ENCODE results near the gene SLC9A9.

The SLC9A9 gene

DNA sequence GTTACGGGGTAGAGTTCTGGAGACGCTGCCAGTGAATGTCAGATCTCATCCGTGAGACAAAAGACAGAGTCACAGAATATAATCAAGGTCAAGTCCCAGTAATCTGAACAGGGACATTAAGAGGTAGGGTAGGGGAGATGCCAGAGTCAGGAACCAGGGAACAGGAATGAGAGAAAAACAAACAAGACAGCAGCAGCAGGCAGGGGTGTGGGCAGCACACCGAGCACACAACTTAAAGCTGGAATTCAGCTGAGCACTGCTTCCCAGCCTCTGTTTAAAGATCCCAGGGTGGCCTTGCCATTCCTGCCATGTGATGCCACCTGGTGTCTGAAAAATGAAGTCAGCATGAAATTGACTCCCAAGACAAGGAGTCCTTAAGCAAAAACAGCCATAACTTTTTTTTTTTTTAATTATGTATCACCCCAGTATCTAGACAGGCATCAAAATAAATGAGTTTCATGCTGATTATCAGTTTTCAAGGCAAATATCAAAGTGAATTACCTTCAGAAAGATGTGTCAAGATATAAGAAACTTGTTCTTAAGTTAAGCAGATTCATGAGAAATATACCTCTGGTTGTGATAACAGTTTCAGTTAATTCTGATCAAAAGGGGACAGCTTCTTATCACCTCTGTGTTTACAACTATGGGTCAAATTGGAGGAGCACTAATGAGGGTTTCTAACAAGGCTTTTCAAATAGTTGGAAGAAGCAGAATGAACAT is 203.7 kb downstream of the SLC9A9 start:
- peak; percentile 36 to 67 (median 57) for DNase-seq

DNA sequence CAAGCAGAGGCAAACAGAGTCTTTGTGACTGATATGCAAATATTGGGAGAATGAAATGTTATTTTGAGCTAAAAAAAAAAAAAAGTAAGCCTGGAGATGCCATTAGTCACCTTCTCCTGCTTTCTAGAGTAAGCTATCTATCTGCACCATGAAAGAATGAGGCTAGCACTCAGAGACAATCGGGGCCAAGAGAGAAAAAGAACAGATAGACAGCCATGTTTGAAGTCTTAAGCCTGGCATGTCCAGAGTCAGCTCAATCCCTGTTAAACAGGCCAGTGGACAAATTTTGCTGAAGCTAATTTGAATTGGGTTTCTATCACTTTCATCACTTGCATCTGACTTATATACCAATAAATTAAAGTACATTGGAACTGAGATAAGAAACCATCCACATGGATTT is 204.4 kb downstream of the SLC9A9 start:
- DNase-seq, result no peak

DNA sequence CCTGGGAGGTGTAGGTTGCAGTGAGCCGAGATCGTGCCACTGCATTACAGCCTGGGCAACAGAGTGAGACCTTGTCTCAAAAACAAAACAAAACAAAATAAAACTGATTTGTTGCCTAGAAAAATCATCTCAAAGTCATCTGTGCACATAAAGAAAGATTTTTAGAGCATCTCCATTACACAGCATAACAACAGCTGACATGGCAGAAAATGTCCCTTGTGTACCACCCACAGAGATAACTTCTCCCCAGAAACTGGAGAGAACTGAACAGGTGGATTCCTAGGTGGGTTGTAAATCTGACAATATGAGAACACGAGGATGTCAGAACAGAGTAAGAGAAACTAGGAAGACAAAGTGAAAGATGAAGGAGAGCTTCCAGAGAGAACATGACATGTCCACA is 207.5 kb downstream of the SLC9A9 start:
- DNase-seq, result no peak

DNA sequence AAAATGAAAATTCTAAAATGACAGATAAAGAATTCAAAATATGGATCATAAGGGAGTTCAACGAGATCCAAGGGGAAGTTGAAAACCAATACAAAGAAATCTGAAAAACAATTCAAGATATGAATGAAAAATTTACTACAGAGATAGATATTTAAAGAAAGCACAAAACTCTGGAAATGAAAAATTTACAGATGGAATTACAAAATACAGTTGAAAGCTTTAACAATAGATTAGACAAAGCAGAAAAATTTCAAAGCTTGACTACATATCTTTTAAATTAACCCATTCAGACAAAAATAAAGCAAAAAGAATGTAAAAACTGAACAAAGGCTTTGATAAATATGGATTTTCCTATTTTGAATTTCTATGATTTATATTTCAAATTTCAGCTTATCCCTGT is 211.1 kb downstream of the SLC9A9 start:
- DNase-seq, result no peak

DNA sequence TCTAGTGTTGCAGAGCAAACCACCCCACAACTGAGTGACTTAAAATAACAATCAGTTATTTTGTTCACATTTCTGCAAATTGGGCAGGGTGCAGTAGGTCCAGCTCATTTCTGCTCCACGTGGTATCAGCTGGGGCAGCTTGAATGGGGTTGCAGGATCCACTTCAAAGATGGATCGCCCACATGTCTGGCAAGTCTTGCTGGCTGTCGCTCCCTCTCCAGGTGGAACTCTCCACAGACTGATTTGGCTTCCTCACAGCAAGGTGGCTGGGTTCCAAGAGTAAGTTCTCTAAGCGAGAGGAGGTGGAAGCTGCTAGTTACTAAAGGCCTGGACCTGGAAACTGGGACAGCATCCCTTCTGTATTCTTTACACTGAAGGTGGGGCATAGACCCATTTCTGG is 213.3 kb downstream of the SLC9A9 start:
- no peak for DNase-seq

DNA sequence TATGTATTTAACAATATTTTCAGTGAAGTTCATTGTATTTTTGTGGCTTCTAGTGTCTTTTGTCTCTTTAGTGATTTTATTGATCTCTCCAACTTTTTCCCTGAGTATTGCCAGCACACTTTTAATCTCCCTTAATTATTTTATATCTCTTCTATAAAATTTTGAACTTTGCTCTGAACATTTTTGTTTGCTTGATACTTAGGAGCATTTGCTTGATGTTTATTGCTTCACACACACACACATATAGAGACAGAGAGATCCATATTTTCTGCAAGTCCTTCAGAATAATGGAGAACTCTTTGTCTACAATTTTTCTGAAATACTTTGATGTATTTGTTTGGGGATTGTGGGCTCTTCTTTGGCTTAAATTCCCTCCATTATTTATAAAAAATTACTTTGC is 213.8 kb downstream of the SLC9A9 start:
- DNase-seq, result no peak

DNA sequence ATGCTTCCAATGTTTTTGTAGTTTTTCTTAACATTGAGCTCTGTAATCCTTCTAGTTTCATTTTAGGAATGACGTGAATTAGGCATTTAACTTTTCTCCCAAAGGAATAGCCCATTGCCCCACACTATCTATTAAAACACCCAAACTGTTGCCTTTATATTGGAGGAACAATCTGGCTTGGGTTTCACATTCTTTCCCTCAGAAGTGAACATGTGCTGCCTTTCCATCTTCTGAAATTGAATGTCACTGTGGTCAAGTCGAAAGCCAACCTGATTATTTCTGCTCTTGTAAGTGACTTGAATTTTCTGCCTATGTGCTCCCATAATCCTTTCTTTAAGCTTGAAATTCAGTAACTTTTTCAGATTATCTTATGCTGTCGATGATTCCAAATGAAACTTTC is 214.5 kb downstream of the SLC9A9 start:
- DNase-seq, result no peak

DNA sequence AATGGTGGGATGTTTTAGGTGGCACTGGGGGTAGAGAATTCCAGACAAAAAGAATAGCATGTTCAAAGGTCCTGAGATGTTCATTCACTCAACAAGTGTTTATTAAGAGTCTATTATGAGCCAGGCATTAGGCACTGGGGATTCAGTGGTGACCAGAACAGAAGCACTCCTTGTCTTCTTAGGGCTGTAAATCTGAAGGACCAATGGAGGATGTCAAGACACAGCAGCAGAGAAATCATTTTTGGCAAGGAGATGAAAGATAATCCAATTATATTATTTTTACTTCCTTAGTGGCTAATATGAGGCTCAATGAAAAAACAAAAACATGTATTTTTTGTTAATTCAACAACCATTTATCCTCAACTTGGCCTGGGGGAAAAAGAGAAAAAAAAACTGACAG is 218.5 kb downstream of the SLC9A9 start:
- DNase-seq, result no peak

DNA sequence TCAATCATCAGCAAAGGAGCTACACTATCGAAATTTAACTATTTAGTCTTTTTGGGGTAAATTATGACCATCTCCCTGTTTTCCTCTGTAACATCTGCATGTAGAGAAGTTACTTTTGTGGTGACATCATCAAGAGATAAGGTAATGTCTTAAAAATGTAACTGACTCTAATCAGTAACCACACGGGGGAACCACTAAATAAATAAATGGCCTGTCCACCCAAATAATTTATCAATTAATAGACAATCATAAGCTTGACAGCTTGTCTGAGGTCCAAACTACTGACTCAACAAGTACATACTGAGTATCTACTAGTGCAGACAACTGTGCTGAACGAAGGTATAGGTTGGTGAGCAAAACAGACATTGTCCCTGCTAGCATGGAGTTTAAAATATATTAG is 219.3 kb downstream of the SLC9A9 start:
- no peak for DNase-seq

DNA sequence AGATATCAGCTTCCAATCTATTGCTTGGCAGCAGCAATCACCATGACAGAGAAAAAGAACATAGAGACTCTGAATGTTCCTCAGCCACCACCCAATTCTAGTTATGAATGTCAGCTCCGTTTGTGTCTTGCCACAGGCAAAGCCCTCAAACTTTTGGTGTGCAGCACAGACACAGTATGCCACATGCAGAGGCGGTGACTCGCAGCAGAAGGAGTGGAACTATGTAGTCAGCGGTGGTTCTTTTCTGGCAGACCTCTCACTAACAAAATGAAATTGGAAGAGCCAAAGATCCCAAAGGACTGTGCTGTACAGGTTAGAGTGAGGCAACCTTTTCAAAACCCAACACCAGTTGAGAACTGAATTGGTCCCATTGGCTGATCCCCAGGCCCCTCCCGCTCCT is 220.9 kb downstream of the SLC9A9 start:
- no peak for DNase-seq

DNA sequence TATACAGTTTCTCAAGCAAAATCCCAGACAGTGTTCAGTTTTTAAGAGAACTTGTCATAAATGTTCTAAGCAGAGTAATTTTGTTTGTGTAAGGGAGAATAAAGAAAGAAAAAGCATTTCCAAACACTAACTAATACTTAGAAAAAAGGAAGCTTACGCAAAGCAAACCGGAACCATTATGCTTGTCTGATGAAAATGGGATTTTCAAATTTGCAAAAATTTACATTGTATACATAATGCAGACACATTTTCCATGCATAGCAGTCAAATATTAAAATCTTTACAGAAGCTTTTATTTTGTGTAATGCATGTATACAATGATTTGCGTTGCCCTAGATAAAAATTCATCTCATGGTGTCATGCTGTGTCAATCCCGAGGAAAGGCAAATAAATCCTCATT is 229.0 kb downstream of the SLC9A9 start:
- DNase-seq, result no peak

DNA sequence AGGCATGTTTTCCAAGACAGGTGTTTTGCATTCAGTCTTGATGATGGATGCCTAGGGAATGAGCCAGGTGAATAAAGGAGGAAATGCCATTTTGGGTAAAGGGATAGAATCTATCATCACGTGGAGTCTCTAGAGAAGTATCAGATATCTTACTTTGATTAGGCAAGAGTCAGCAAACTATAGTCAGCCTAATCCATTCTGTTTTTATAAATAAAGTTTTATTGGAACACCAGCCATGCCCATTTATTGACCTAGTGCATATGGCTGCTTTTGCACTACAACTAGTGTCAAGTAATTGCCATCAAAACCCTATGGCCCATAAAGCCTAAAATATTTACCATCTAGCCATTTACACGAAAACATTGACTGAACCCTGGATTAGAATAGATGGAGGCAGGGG is 231.2 kb downstream of the SLC9A9 start:
- no peak for DNase-seq

DNA sequence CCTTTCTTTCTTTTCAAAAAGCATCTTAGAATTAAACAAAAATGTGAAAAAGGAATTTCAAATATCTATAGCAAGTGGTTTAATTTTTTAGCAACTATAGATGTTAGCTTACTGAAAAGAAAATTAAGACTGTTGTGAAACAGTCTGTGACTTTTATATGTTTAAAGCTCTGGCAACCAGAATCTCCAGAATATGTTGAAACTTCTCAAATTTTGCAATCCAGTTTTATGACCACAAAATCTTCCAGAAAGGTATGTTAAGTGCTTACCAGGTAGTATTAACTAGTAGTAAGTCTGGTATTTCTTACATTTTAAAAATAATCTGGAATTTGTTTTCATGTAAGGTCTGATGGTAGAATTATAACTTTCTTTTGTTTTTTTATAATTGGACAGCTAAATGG is 235.0 kb downstream of the SLC9A9 start:
- DNase-seq, result no peak

DNA sequence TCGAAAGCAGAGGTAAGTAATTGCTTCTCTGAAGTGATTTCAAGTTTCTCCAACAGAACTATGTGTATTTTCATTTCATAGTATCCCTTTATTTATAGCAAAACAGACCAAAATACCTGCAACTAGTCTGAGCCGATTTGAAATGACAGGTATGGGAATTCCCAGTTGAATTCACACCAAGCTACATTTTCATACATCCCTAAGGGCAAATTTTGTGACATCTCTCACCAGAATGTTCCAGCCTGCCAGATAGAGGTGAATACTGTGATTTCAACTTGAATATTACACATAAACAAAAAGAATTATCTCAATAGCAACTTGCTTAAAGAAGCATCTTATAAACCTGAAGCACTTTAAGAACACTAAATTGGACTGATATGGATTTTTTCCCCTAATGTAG is 235.7 kb downstream of the SLC9A9 start:
- DNase-seq, result no peak

DNA sequence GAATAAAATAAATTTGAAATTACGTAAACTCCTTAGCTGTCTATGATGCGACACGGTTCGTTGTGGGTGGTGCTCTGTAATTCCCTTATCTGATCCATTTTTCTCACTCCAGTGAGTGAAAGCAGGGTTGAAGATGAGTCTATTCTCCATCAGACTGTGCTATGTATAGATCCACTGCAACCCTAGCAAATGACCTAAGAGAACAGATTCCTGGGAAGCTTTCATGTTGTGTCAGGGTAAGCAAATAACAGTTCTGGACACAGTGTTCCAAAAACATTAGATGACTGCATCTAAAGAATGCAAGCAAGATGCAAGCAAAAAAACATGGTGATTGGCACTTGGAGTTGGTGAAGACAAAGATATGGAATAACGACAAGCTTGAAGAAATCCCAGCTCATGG is 239.3 kb downstream of the SLC9A9 start:
- no peak for DNase-seq

DNA sequence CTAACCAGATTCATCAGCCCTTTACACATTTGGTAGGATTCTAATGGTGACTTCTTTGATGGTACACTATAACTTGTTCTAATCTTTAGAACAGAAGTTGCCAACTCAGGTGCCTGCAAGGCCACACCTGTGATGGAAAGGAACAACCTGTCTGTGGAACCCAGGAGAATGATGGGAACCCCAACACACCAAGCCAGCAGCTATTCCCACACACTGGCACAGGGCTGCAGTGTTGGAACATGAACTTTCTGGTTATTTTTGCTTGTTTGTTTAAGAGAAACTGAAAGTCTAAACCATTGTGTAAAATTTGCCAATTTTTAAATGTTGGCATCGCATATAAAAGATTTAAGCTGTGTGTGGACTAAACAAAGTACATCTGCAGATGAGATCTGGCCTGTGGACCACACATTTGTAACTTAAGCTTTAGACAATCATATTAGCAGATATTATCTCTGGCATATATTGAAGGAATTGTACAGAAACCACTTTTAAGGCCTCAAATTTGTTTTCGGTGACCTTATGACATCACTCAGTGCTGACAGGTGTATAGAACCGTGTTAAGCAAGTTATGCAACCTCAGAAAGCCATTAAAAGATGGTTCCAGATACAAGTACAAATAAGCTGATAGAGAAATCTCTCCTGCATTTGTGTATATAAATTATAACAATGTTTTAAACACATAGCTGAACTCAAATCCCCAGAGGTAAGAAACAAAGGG is 242.9 kb downstream of the SLC9A9 start:
- no peak for DNase-seq

DNA sequence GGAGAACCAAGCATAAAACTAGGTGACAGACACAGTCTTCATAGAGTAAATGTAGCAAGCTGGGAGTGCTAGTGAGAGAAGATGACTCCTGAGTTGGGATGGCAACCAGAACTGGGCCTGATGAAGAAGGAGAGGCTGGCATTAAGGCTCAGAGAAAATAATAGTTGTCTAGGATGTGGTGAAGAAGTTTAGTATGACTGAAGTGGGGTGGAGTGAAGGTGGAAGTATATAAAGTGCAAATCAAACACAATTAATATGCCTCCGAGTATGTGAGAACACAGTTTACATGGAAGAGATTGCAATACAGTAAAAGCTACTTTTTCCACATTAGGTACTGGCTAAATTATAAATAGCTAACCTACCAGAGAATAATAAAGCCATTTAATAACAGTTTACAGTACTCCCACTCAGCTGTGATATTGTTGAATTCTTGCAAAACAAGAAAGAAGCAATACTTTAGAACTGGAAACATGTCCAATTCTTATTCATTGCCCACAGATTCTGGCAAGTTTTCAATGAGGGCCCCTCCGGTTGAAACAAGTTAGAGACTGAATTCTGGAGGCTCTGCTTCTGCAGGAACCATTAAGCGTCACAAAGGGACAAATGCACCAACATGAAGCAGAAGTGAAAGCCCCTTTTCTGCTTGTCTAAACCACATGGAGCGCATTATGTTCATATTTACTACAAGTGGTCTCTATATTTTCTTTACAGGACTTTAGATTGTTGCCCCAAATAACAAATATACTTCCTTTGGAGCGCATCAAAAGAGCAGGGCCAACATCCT is 243.7 kb downstream of the SLC9A9 start:
- DNase-seq, result peak in 2 of 4 experiments; percentile 7 to 10

DNA sequence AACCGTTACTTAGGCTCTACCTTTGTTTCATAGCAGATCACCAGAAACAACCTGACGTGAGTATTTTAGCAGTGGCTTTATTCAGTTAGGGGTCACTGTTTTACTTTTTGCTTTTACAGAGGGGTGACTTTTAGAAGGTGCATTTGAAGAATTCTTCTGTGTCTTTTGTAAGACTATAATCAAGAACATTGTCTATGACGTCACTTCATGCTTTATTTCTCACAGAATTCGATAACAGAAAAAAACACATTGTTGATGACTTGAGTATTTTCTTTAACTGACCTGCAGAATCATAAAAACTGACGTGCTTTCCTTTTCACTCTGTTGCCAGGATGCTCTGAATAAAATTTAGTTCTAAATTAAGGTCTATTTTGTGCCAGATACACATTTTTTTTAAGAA is 244.5 kb downstream of the SLC9A9 start:
- no peak for DNase-seq

DNA sequence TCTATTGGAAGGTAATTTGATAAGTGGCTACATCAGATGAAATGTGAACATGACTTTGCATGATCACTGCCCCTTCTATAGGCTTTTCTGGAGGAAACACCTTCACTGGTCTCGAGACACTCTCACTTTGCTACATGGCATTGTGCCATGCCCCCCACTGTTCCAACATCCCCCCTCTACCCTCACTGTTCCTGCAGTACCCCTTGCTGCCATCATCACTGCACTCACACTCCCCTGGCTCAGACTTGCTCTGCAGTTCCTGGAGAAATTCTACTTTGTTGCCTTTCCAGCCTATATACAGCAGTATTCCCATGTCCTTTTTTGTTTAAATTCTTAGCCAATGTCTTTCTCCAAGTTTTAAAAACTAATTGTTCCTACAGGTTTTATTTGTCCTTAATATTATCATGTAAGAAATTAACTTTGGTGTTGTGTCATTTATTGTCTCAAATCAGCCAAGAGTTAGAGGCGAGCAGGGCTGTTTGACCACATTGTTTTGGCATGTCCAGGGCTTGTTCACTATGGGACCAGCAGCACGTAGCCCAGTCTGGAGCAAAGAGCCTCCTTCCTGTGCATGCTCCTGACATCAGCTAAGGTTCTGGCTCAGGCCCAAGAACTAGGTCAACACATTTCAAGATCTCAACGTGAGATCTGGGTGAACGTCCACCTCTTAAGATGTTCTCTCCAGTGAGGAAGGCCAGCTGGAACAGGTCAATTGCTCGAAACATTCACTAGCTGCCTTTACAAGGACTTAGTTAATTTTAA is 246.4 kb downstream of the SLC9A9 start:
- DNase-seq, result peak in 1 of 4 experiments; percentile 4

DNA sequence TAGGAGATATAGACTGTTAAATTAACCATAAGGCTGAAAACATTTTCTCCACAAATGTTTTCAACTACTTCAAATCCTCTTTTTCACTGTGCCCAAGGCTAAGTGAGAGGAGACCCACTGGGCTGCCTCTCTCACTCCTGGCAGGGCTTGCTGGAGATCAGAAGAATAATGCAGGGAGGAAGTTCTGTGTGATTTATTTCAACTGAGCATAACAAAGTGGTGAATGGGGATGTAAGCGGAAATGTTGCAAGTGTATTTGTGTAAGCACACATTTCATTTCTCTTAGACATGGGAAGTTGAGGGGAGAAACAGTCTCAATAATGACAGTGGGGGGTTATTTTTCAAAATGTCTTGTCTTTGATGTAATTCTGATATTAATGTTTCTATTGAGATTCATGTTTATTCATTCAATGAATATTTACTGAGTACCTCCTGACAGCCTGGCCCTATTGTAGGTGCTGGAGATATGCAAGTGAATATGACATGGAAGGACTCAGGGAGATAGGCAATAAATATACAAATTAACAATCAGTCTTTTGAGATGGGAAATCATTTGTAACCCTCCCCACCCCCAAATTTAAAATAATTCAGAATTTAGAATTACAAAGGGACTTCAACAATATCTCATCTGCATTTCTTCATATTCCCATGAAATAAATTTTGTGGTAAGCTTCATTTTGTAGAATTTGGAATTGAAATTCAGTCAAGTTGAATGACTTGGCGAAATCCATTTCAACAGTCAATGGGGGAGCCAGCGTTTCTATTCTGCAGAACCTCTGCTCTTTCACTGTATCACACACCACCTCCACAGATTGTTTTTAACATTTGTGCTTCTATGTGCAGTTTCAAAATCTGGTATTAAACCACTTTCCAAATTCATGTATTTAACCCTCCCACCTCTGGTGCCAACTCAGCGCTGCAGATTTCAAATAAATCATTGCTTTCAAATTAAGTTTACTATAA is 247.2 kb downstream of the SLC9A9 start:
- peak; percentile 17 to 60 (median 42) for DNase-seq

DNA sequence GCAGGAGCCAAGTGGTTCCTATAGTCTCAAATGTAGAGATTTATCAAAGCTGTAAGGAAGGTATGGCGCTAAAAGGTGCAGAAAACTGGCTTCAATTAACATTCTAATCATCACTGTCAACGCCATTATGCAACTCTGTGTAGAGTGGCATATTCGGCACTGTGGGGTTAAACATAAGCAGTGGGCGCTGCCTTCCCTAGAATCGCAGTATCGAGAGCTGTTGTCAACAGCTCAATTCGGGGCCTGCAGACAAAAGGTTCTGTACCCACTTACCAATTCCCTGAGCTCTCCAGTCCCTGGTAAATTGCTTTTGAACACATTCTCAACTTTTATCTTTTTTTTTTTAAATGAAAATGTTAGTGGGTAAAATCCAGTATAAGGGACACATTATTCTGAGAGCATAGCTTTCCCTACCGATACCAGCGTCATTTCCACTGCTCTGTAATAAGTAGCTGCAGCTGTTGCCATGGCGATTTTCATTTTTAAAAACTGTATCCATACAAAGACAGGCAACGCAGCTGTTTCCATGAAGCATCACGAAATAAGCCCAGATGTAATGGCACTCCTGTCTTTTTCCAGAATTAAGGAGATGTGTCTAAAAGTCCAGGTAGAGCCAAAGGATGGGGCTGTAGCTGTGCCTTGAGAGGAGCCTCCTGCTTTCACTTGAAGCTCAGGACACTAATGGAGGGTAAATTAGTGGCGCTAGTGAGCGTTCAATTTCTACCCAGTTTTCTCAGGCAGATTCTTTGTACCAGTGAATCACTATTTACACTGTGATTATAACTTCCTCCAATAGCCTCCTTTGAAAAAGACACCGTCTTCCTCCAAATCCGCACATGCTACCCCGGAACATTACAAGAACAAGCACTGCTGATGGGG is 250.3 kb downstream of the SLC9A9 start:
- no peak for DNase-seq

All from suppressor macrophage (primary cell).